OCI-LY3 (cell line): Measurements from ENCODE around the gene GALT.

Experiments used
- CTCF ChIP-seq: fragments of 200-600, 300-600 bp; sonication (generic); IDR thresholded peaks from 2 replicates; pipeline ENCODE4 v1.5.1; 2014; ENCODE audit warnings: antibody characterized with exemption, low read length, low read depth
- EZH2phosphoT487 ChIP-seq: fragments of 200-600 bp; shearing (Covaris generic); IDR thresholded peaks from 2 replicates; pipeline ENCODE4 v1.6.1; 2018; ENCODE audit warnings: antibody characterized with exemption, mixed run types, low read depth

GRCh38 chr9:34610434-34611206, 35.9 kb upstream of the GALT start:
- TF ChIP-seq CTCF = no peak
- TF ChIP-seq EZH2phosphoT487 = no peak
